ENCODE data around the gene CKAP5.

CKAP5 gene

GRCh38 chr11:46697303-46697702 is 148.8 kb downstream of the CKAP5 start:
- DNase-seq (ENCODE audit: low read depth), result no peak

- DNase-seq (ENCODE audit: low read depth), result no peak
These were observed 149.9 kb downstream of the CKAP5 start for GRCh38 chr11:46696212-46696558.

- no peak for DNase-seq (ENCODE audit: low read depth)
These were observed 150.5 kb downstream of the CKAP5 start for GRCh38 chr11:46695345-46696211.

GRCh38 chr11:46694607-46695006 is 151.5 kb downstream of the CKAP5 start:
- DNase-seq (ENCODE audit: low read depth), result no peak

- no peak for DNase-seq (ENCODE audit: low read depth)
These were observed 152.0 kb downstream of the CKAP5 start for GRCh38 chr11:46694072-46694471.

GRCh38 chr11:46693597-46694012 is 152.5 kb downstream of the CKAP5 start:
- DNase-seq (ENCODE audit: low read depth), result no peak

Data from activated T-cell treated with anti-CD3 and anti-CD28 coated beads for 24 hours (primary cell).